ENCODE results near the gene CALM3.

Gene CALM3

GRCh38 chr19:46634656-46635218 lies 33.6 kb downstream of the CALM3 start:
- no peak for DNase-seq (ENCODE audit: low read depth, low spot score)
- no peak for TF ChIP-seq CTCF (IDR thresholded peaks at IDR 0.05; ENCODE audit: low read depth, low read length)
- in situ Hi-C loops (cut with HindIII; ENCODE audit: low sequenced_read_pairs), result no loop called here
- peak overlapping the region; percentile 27 for H3K4me3 ChIP-seq (ENCODE audit: low read depth, low read length)

GRCh38 chr19:46635920-46636761 lies 35.0 kb downstream of the CALM3 start, which contains the start of gene GNG8:
Gene GNG8, minus strand, starts transcription at chr19:46636202. Its CDS starts 1,520 bp downstream, at chr19:46634682.
- in situ Hi-C loops (cut with HindIII; ENCODE audit: low sequenced_read_pairs), result no loop called here
- H3K4me3 ChIP-seq (ENCODE audit: low read depth, low read length), result no peak within 1 kb of the TSS
- DNase-seq (ENCODE audit: low read depth, low spot score), result no peak
- no peak for TF ChIP-seq CTCF (IDR thresholded peaks at IDR 0.05; ENCODE audit: low read depth, low read length)

GRCh38 chr19:46637224-46637623 lies 36.1 kb downstream of the CALM3 start:
- no peak for DNase-seq (ENCODE audit: low read depth, low spot score)
- no peak overlapping the region for H3K4me3 ChIP-seq (ENCODE audit: low read depth, low read length)
- in situ Hi-C loops (cut with HindIII; ENCODE audit: low sequenced_read_pairs), result no loop called here
- TF ChIP-seq CTCF (IDR thresholded peaks at IDR 0.05; ENCODE audit: low read depth, low read length), result no peak

- TF ChIP-seq CTCF (IDR thresholded peaks at IDR 0.05; ENCODE audit: low read depth, low read length), result no peak
- DNase-seq (ENCODE audit: low read depth, low spot score), result no peak
These were observed 38.4 kb downstream of the CALM3 start for GRCh38 chr19:46639358-46640182.

GRCh38 chr19:46640656-46641055 lies 39.5 kb downstream of the CALM3 start:
- DNase-seq (ENCODE audit: low read depth, low spot score), result no peak
- in situ Hi-C loops (cut with HindIII; ENCODE audit: low sequenced_read_pairs), result no loop called here

More at GRCh38 chr19:46639358-46640182, 38.4 kb downstream of the CALM3 start:
- in situ Hi-C loops (cut with HindIII; ENCODE audit: low sequenced_read_pairs), result no loop called here
- peak overlapping the region; percentile 41 for H3K4me3 ChIP-seq (ENCODE audit: low read depth, low read length)

More at GRCh38 chr19:46640656-46641055, 39.5 kb downstream of the CALM3 start:
- no peak overlapping the region for H3K4me3 ChIP-seq (ENCODE audit: low read depth, low read length)
- TF ChIP-seq CTCF (IDR thresholded peaks at IDR 0.05; ENCODE audit: low read depth, low read length), result no peak
